ENCODE measurements around the gene C14orf93.
"Not testable (repeated sequence)": the region's sequence is repeated elsewhere in the genome, so short reads cannot be mapped to it uniquely, and the experiment has no call there.

Gene C14orf93

GRCh38 chr14:22972313-22972930 lies 37.5 kb downstream of the C14orf93 start:
- no peak for DNase-seq

GRCh38 chr14:22971152-22971551 lies 38.8 kb downstream of the C14orf93 start:
- no peak for DNase-seq

GRCh38 chr14:22966783-22967269 lies 43.1 kb downstream of the C14orf93 start:
- no peak for DNase-seq

GRCh38 chr14:22965916-22966782 lies 43.8 kb downstream of the C14orf93 start:
- DNase-seq, result not testable (repeated sequence)

GRCh38 chr14:22962061-22962676 lies 47.8 kb downstream of the C14orf93 start:
- DNase-seq, result no peak

- DNase-seq, result no peak
Measured at GRCh38 chr14:22955702-22956569, 54.0 kb downstream of the C14orf93 start.

GRCh38 chr14:22952418-22952817 lies 57.5 kb downstream of the C14orf93 start:
- DNase-seq, result no peak

GRCh38 chr14:22951795-22952194 lies 58.1 kb downstream of the C14orf93 start:
- not testable (repeated sequence) for DNase-seq

GRCh38 chr14:22945642-22946041 lies 64.3 kb downstream of the C14orf93 start:
- no peak for DNase-seq

GRCh38 chr14:22939684-22940083 lies 70.3 kb downstream of the C14orf93 start:
- DNase-seq, result no peak

All from NCI-H446 (cell line).